SIG-M5 (cell line): Measurements from ENCODE around the gene PTCD3.

ENCODE experiments used
- DNase-seq: peaks from one replicate; lab custom pipeline; 2025; lab: John Stamatoyannopoulos, UW

PTCD3 gene

GRCh38 chr2:86143926-86144685 is 38.1 kb downstream of the PTCD3 start:
- no peak for DNase-seq

- DNase-seq: no peak
These were observed 41.8 kb downstream of the PTCD3 start for GRCh38 chr2:86147793-86148192.

DNA sequence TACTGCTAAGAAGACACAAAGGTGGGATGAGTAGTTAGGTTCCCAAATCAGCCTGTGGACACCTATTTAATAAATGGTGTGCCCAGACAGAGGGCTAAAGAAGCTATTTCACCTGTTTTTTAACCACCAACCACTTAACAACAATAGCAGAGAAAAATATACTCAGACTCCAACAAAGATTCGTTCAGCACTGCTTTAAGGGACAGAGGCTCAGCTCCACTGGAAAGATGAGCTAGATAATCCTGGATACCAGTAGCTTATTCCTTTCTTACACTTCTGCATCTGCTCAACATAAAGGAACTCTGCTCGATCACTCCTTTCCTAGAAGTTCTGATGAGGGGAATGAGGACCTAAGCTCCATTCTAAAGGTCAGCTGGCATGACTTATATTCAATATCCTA is 44.5 kb downstream of the PTCD3 start:
- DNase-seq: no peak

DNA sequence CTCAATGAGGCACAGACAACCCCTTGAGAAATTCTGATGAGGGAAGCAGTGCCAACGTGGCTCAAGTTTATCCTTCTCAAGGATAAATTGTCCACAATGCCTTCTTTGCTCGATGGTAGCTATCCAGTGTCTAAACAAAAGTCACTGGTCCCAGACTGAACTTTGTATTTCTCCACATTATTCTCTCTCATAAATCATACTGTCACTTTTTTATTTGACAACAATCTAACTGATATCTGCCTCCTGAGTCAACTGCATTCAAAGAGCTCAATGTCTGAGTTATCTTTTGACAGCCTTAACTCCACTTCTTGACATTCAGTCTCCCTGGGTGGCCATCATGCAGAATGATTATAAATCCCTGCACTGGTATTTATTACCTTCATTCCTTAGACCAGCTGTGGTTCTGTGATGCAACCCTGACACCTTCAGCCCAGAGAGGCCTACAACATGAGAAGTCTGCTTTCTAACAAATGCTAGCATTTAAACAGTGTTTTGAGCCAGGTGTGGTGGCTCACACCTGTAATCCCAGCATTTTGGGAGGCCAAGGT is 51.0 kb downstream of the PTCD3 start:
- no peak for DNase-seq

- DNase-seq: no peak
These were observed 52.3 kb downstream of the PTCD3 start for GRCh38 chr2:86158286-86158685.

GRCh38 chr2:86160156-86160952 is 54.3 kb downstream of the PTCD3 start:
- no peak for DNase-seq

DNA sequence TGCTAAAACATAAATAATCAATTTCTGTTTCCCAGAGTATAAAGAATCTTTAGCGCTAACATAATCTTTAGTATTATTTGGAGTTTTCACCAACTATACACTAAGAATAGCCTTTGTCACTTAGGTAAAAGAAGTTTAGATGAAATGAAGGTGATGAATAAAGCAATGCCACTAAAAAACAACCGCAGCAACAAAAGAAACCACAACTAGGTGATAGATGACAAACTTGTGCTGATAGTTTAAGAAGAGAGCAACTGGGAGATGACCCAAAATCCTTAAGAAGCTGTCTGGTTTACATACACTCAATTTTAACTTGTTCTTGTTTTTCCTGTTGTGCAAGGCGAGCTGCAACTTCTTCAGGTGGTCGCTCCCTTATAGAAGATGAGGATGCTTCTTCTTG is 64.4 kb downstream of the PTCD3 start:
- no peak for DNase-seq

GRCh38 chr2:86171295-86171694 is 65.3 kb downstream of the PTCD3 start:
- DNase-seq: no peak

- DNase-seq: no peak
These were observed 66.6 kb downstream of the PTCD3 start for GRCh38 chr2:86172610-86173009.

GRCh38 chr2:86174445-86174844 is 68.4 kb downstream of the PTCD3 start:
- DNase-seq: no peak

- DNase-seq: no peak
These were observed 69.8 kb downstream of the PTCD3 start for GRCh38 chr2:86175828-86176227.

DNA sequence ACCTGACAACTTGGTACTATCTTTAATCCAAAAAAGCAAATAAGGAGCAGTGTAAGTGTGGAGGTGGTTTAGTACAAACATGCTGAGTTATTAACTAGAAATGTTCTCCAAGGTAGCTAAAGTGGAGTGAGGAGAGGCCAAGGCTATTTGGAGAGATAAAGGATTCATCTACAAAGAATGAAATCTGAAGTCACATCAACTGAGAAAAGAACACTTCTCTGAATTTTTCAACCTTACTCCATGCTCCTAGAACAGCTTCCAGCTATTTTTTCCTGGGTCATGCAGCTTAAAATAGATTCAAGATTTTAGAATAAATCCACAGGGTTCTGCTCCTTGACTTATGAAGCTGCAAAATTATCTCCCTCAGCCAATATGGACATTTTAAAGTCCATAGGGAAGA is 70.6 kb downstream of the PTCD3 start:
- no peak for DNase-seq

DNA sequence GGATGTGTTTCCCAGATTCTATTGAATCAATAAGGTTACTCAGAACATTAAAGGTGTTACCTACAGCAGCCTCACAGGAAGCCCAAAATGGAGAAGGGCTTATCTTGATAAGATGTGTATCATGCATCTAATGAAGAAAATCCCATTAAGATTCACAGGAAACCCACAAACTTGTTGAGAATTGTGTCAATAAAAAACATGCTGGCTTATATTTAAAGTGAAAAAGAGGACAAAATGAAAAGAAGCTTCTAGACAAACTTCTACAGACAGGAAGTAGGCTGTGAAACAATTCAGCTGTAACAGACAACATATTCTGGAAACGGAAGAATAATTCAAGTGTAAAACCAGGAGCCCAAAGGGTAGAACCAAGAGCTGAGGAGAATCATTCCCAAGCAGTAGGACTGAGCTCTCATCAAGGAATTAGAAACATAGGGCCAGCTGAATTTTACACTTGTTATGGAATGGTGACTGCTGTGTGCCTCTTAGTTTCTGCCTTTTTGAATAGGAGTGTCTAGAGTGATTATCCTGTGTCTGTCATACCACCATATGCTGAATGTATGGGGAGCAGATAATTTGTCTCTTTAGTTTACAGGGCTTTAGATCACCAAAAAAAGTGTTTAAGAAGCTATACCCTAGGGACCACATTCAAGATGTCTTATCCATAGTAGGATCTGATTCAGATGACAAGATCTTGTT is 79.6 kb downstream of the PTCD3 start:
- no peak for DNase-seq

GRCh38 chr2:86186431-86186830 is 80.4 kb downstream of the PTCD3 start:
- no peak for DNase-seq

DNA sequence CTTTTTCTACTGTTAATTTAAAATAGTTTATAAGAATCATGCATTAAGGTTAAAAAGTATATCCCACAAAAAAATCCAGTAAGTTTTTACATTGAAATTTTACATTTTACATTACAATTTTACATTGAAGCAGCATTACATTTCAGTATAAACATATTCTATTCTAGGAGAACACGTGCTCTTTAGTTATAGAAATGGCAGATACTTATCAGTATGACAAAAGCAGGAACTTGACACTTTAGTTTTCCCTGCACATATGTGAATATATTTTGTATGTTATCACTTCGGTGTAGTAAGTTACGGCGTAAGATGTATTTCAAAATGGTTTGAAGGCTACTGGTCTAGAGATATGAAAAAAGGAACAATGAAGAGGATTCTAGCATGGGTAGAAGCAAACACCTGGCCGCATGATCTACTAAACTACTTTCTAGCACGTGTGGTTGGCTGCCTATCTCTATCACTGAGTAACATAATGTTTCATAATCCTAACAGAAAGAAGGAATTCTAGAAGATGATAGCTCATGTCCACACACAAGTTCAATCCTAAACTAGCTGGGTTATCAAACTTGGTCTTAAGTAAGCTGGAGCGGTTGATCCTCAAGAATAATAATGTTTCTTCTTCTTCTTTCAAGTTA is 83.9 kb downstream of the PTCD3 start:
- DNase-seq: no peak
